ENCODE measurements around the gene RBM24. TPM values are rescaled to one million over a fixed set of nuclear protein-coding genes. Genes with fewer than 3 reads are reported as not detected.

Gene RBM24
- total RNA-seq, 1 experiment from 2014 or later = 0.48 TPM

DNA sequence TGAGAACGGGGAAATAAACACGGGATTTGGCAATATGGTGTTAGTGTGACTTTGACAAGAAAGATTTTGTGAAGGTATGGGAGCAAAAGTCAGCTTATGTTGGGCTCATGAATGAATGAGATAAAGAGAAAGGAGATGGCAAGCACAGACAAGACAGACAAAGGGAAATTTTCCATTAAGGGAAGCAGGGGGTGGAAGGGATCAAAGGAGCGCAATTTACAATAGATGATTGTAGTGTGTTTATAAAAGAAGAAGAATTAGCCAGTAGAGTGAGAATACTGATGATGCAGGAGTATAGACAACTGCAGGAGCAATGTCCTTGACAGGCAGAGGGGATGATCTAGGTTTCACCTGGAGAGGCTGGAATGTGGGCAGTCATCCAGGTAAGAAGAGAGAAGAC lies 34.1 kb downstream of the RBM24 start:
- Histone ChIP-seq H4K20me1 (ENCODE audit: control insufficient read depth, insufficient read depth, insufficient read length) (no peaks in the 10 kb centered on the region), H3K23ac (ENCODE audit: insufficient read length, low read depth, low read length) (no peak overlapping the region), H2AK5ac (ENCODE audit: insufficient read length, low read length) (no peak overlapping the region), H3K18ac (ENCODE audit: insufficient read length, low read depth, low read length) (no peak overlapping the region), H2BK5ac (ENCODE audit: insufficient read length, low read length) (no peak overlapping the region), H3K23me2 (ENCODE audit: insufficient read length, low read depth, low read length, poor library complexity, severe bottlenecking) (no peaks in the 10 kb centered on the region), H3K9ac (ENCODE audit: extremely low read depth, insufficient read length, low read length) (no peak overlapping the region), H2BK12ac (ENCODE audit: insufficient read length, low read depth, low read length) (no peak overlapping the region), H4K8ac (replicated peaks; ENCODE audit: insufficient read length, low read depth, low read length) (no peak overlapping the region), H4K5ac (ENCODE audit: insufficient read length, low read depth, low read length) (no peak overlapping the region), H3K4me2 (ENCODE audit: insufficient read depth, insufficient read length, low read length) (no peak overlapping the region), H2BK20ac (ENCODE audit: low read depth, low read length, poor library complexity, severe bottlenecking) (no peak overlapping the region), H2BK15ac (ENCODE audit: low read depth, low read length) (no peak overlapping the region), H3K27ac (ENCODE audit: insufficient read length, low read depth, low read length) (no peak overlapping the region), H3T11ph (ENCODE audit: low read length) (no peak overlapping the region), H3K14ac (ENCODE audit: insufficient read depth, low read length) (no peak overlapping the region), H2BK120ac (ENCODE audit: low read depth, low read length, poor library complexity, severe bottlenecking) (no peak overlapping the region), H3K27me3 (ENCODE audit: insufficient read depth, low read length) (no peaks in the 10 kb centered on the region), H3K9me3 (ENCODE audit: control insufficient read depth, low read depth, low read length) (no peaks in the 10 kb centered on the region), H3K79me2 (ENCODE audit: insufficient read depth, low read length) (no peaks in the 10 kb centered on the region), H2AFZ (ENCODE audit: low read length) (no peak overlapping the region), H3K79me1 (ENCODE audit: insufficient read depth, low read depth, low read length, poor library complexity, severe bottlenecking) (no peaks in the 10 kb centered on the region), H3K56ac (ENCODE audit: insufficient read length, low read depth, low read length) (no peak overlapping the region), H3K4me1 (ENCODE audit: insufficient read depth, low read length) (no peaks in the 10 kb centered on the region), H3K4ac (ENCODE audit: low read depth, low read length) (no peak overlapping the region), H4K91ac (ENCODE audit: insufficient read length, low read depth, low read length) (no peak overlapping the region)
- no CpG with 5 or more reads among the region's 3 CpGs for WGBS (ENCODE audit: extremely low coverage, insufficient read length, low lambda C conversion rate)
- H3K4me1 Mint-ChIP-seq = peaks cover 12 to 19% of the 10 kb centered on the region in 2 experiments
- H3K27me3 Mint-ChIP-seq (ENCODE audit: low read depth) = no peaks in the 10 kb centered on the region; the same call in 1 of the 2 replicates
- TF ChIP-seq, protein P1, sequence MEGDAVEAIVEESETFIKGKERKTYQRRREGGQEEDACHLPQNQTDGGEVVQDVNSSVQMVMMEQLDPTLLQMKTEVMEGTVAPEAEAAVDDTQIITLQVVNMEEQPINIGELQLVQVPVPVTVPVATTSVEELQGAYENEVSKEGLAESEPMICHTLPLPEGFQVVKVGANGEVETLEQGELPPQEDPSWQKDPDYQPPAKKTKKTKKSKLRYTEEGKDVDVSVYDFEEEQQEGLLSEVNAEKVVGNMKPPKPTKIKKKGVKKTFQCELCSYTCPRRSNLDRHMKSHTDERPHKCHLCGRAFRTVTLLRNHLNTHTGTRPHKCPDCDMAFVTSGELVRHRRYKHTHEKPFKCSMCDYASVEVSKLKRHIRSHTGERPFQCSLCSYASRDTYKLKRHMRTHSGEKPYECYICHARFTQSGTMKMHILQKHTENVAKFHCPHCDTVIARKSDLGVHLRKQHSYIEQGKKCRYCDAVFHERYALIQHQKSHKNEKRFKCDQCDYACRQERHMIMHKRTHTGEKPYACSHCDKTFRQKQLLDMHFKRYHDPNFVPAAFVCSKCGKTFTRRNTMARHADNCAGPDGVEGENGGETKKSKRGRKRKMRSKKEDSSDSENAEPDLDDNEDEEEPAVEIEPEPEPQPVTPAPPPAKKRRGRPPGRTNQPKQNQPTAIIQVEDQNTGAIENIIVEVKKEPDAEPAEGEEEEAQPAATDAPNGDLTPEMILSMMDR (conservative IDR thresholded peaks at IDR 0.05) = no peak
- H3K9me3 Mint-ChIP-seq = no peaks in the 10 kb centered on the region; a peak in 2 of 5 replicates
- no peak overlapping the region for H3K27ac Mint-ChIP-seq
- H3K36me3 Mint-ChIP-seq (ENCODE audit: insufficient read depth in 1 of 3, low read depth in 3 of 3) = peaks cover 0 to 6% (median 0%) of the 10 kb centered on the region in 3 experiments; a peak in 2 of 7 replicates
- H3K4me3 Mint-ChIP-seq = no peak overlapping the region
- DNase-seq = no peak
